ENCODE data around the gene PCCA. TPM values are rescaled to one million over a fixed set of nuclear protein-coding genes. Genes with fewer than 3 reads are reported as not detected.
A peak's percentile ranks its signal among the peaks of the same experiment; 100 is the strongest.

PCCA gene
- total and polyA plus RNA-seq, 2 experiments from 2014 or later = 41.9 to 46.6 TPM

GRCh38 chr13:100495455-100495854 is 406.6 kb downstream of the PCCA start:
- H3F3A ChIP-seq (replicated peaks; ENCODE audit: low read depth) = 0 out of 2 replicates have a peak, but pooled peaks cover under 1% of the 10 kb centered on the region
- no peak for ATAC-seq
- H2AFZ ChIP-seq = no peak overlapping the region
- H4K20me1 ChIP-seq (replicated peaks; ENCODE audit: insufficient read depth) = no peaks in the 10 kb centered on the region
- no peak overlapping the region for H3K4me3 Mint-ChIP-seq
- DNase-seq (ENCODE audit: low spot score) = no peak
- no peaks in the 10 kb centered on the region for H3K27me3 ChIP-seq (ENCODE audit: insufficient read depth)
- TF ChIP-seq EZH2 (IDR thresholded peaks at IDR 0.05; ENCODE audit: low read depth, unreplicated experiment) = no peak
- H3K4me1 Mint-ChIP-seq = peaks cover 37% of the 10 kb centered on the region
- H3K4me2 ChIP-seq = no peak overlapping the region
- no peaks in the 10 kb centered on the region for H3K79me2 ChIP-seq (replicated peaks; ENCODE audit: insufficient read depth)
- H3K4me3 ChIP-seq = no peak overlapping the region
- 0 out of 2 replicates have a peak, but pooled peaks cover 10% of the 10 kb centered on the region for H3K9me2 ChIP-seq (ENCODE audit: insufficient read depth)
- H3K9me3 Mint-ChIP-seq = peaks cover 4% of the 10 kb centered on the region; the same call in 1 of the 3 replicates
- H3K27ac ChIP-seq (ENCODE audit: low read depth) = no peak overlapping the region
- H3K27me3 Mint-ChIP-seq (ENCODE audit: insufficient read depth, low read depth, poor library complexity) = peaks cover 2% of the 10 kb centered on the region
- no peaks in the 10 kb centered on the region for H3K36me3 ChIP-seq (ENCODE audit: insufficient read depth)
- H3K36me3 Mint-ChIP-seq (ENCODE audit: low read depth) = peaks cover 23% of the 10 kb centered on the region; the same call in 2 of the 3 replicates
- H3K4me1 ChIP-seq (ENCODE audit: insufficient read depth) = peaks cover 27% of the 10 kb centered on the region
- H3K27ac Mint-ChIP-seq = no peak overlapping the region

DNA sequence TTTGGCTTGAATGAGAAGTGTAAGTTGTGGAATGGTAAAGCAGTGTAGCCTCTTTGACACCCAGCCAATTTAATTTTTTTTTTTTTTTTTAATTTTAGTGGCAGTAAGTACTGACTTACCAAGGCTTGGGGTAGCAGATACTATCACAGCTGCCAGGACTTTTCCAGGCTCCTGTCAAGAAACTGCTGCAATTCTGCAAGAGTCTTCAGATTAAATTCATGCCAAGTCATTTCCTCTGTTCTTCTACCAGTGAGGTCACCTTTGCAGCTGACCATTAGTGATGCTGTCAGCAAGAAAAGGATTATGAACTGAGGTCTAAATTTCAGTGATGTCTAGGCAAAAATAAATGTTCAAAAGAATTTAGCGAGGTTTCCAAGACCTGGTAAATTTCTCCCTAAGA is 408.5 kb downstream of the PCCA start:
- 0 out of 2 replicates have a peak, but pooled peaks cover 5% of the 10 kb centered on the region for H3K9me2 ChIP-seq (ENCODE audit: insufficient read depth)
- no peak overlapping the region for H3K4me2 ChIP-seq
- ATAC-seq (no peak), DNase-seq (ENCODE audit: low spot score) (no peak)
- H3K27ac Mint-ChIP-seq = no peak overlapping the region
- H3K4me3 Mint-ChIP-seq = no peak overlapping the region
- H3K9me3 Mint-ChIP-seq = peaks cover 3% of the 10 kb centered on the region; the same call in 1 of the 3 replicates
- no peaks in the 10 kb centered on the region for H3F3A ChIP-seq (replicated peaks; ENCODE audit: low read depth)
- TF ChIP-seq ZNF331 (CRISPR knock-in tag; IDR thresholded peaks at IDR 0.05; ENCODE audit: low read depth) = no peak
- TF ChIP-seq CREB1 (CRISPR knock-in tag; IDR thresholded peaks at IDR 0.05; ENCODE audit: low read depth) = no peak
- H4K20me1 ChIP-seq (replicated peaks; ENCODE audit: insufficient read depth) = no peaks in the 10 kb centered on the region
- no peaks in the 10 kb centered on the region for H3K36me3 ChIP-seq (ENCODE audit: insufficient read depth)
- no peaks in the 10 kb centered on the region for H3K27me3 ChIP-seq (ENCODE audit: insufficient read depth)
- H3K79me2 ChIP-seq (replicated peaks; ENCODE audit: insufficient read depth) = no peaks in the 10 kb centered on the region
- peaks cover 21% of the 10 kb centered on the region for H3K4me1 ChIP-seq (ENCODE audit: insufficient read depth)
- no peak overlapping the region for H2AFZ ChIP-seq
- peaks cover under 1% of the 10 kb centered on the region for H3K27me3 Mint-ChIP-seq (ENCODE audit: insufficient read depth, low read depth, poor library complexity)
- peaks cover 15% of the 10 kb centered on the region; the same call in 2 of the 3 replicates for H3K36me3 Mint-ChIP-seq (ENCODE audit: low read depth)
- no peak overlapping the region for H3K4me3 ChIP-seq
- peaks cover 29% of the 10 kb centered on the region for H3K4me1 Mint-ChIP-seq
- H3K27ac ChIP-seq (ENCODE audit: low read depth) = no peak overlapping the region

DNA sequence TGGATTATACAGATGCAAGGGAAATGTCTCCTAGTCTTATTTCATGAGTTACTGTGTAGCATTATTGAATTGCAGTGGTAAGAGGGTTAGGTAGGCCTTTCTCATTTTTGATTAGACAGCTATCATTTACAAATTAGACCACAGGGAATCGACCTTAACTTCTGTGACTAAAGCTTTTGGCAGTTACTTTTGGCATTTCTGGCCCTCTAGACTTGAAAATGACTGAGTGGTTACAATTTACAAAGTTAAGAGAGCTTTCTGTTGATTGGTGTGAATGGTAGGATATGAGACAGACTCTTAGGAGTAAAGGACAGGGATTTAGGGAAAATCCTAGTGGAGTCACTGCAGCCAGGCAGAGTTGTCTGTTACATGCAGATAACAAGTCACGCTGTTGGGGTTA is 413.6 kb downstream of the PCCA start:
- Histone ChIP-seq H3K4me2 (no peak overlapping the region), H3K27ac (ENCODE audit: low read depth) (peak overlapping the region; percentile 72; the same call in 1 of the 2 replicates), H3K9me2 (ENCODE audit: insufficient read depth) (no peaks in the 10 kb centered on the region), H3K36me3 (ENCODE audit: insufficient read depth) (no peaks in the 10 kb centered on the region), H3K27me3 (ENCODE audit: insufficient read depth) (no peaks in the 10 kb centered on the region), H3K4me3 (no peak overlapping the region), H3K79me2 (replicated peaks; ENCODE audit: insufficient read depth) (no peaks in the 10 kb centered on the region), H2AFZ (no peak overlapping the region), H3F3A (replicated peaks; ENCODE audit: low read depth) (no peaks in the 10 kb centered on the region), H4K20me1 (replicated peaks; ENCODE audit: insufficient read depth) (no peaks in the 10 kb centered on the region), H3K4me1 (ENCODE audit: insufficient read depth) (peaks cover 26% of the 10 kb centered on the region)
- H3K27me3 Mint-ChIP-seq (ENCODE audit: insufficient read depth, low read depth, poor library complexity) = peaks cover 3% of the 10 kb centered on the region
- H3K4me3 Mint-ChIP-seq = no peak overlapping the region
- H3K4me1 Mint-ChIP-seq = peaks cover 39% of the 10 kb centered on the region
- H3K27ac Mint-ChIP-seq = peak overlapping the region; percentile 84
- H3K36me3 Mint-ChIP-seq (ENCODE audit: low read depth) = no peaks in the 10 kb centered on the region; the same call in 2 of the 3 replicates
- DNase-seq (ENCODE audit: low spot score) (no peak), ATAC-seq (no peak)
- no peaks in the 10 kb centered on the region for H3K9me3 Mint-ChIP-seq
- no peak for TF ChIP-seq CREB1 (CRISPR knock-in tag; IDR thresholded peaks at IDR 0.05; ENCODE audit: low read depth)
- TF ChIP-seq STAT1 (IDR thresholded peaks at IDR 0.05; ENCODE audit: unreplicated experiment) = no peak
- TF ChIP-seq, protein P1, sequence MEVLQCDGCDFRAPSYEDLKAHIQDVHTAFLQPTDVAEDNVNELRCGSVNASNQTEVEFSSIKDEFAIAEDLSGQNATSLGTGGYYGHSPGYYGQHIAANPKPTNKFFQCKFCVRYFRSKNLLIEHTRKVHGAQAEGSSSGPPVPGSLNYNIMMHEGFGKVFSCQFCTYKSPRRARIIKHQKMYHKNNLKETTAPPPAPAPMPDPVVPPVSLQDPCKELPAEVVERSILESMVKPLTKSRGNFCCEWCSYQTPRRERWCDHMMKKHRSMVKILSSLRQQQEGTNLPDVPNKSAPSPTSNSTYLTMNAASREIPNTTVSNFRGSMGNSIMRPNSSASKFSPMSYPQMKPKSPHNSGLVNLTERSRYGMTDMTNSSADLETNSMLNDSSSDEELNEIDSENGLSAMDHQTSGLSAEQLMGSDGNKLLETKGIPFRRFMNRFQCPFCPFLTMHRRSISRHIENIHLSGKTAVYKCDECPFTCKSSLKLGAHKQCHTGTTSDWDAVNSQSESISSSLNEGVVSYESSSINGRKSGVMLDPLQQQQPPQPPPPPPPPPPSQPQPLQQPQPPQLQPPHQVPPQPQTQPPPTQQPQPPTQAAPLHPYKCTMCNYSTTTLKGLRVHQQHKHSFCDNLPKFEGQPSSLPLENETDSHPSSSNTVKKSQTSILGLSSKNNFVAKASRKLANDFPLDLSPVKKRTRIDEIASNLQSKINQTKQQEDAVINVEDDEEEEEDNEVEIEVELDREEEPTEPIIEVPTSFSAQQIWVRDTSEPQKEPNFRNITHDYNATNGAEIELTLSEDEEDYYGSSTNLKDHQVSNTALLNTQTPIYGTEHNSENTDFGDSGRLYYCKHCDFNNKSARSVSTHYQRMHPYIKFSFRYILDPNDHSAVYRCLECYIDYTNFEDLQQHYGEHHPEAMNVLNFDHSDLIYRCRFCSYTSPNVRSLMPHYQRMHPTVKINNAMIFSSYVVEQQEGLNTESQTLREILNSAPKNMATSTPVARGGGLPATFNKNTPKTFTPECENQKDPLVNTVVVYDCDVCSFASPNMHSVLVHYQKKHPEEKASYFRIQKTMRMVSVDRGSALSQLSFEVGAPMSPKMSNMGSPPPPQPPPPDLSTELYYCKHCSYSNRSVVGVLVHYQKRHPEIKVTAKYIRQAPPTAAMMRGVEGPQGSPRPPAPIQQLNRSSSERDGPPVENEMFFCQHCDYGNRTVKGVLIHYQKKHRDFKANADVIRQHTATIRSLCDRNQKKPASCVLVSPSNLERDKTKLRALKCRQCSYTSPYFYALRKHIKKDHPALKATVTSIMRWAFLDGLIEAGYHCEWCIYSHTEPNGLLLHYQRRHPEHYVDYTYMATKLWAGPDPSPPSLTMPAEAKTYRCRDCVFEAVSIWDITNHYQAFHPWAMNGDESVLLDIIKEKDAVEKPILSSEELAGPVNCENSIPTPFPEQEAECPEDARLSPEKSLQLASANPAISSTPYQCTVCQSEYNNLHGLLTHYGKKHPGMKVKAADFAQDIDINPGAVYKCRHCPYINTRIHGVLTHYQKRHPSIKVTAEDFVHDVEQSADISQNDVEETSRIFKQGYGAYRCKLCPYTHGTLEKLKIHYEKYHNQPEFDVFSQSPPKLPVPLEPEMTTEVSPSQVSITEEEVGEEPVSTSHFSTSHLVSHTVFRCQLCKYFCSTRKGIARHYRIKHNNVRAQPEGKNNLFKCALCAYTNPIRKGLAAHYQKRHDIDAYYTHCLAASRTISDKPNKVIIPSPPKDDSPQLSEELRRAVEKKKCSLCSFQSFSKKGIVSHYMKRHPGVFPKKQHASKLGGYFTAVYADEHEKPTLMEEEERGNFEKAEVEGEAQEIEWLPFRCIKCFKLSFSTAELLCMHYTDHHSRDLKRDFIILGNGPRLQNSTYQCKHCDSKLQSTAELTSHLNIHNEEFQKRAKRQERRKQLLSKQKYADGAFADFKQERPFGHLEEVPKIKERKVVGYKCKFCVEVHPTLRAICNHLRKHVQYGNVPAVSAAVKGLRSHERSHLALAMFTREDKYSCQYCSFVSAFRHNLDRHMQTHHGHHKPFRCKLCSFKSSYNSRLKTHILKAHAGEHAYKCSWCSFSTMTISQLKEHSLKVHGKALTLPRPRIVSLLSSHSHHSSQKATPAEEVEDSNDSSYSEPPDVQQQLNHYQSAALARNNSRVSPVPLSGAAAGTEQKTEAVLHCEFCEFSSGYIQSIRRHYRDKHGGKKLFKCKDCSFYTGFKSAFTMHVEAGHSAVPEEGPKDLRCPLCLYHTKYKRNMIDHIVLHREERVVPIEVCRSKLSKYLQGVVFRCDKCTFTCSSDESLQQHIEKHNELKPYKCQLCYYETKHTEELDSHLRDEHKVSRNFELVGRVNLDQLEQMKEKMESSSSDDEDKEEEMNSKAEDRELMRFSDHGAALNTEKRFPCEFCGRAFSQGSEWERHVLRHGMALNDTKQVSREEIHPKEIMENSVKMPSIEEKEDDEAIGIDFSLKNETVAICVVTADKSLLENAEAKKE (CRISPR knock-in tag; IDR thresholded peaks at IDR 0.05) = no peak
- no peak for TF ChIP-seq ZNF114 (CRISPR knock-in tag; IDR thresholded peaks at IDR 0.05)
- no peak for TF ChIP-seq ZNF331 (CRISPR knock-in tag; IDR thresholded peaks at IDR 0.05; ENCODE audit: low read depth)
- TF ChIP-seq, protein P2, sequence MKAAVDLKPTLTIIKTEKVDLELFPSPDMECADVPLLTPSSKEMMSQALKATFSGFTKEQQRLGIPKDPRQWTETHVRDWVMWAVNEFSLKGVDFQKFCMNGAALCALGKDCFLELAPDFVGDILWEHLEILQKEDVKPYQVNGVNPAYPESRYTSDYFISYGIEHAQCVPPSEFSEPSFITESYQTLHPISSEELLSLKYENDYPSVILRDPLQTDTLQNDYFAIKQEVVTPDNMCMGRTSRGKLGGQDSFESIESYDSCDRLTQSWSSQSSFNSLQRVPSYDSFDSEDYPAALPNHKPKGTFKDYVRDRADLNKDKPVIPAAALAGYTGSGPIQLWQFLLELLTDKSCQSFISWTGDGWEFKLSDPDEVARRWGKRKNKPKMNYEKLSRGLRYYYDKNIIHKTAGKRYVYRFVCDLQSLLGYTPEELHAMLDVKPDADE (IDR thresholded peaks at IDR 0.05) = no peak
- TF ChIP-seq EZH2phosphoT487 (IDR thresholded peaks at IDR 0.05; ENCODE audit: unreplicated experiment) = no peak
- TF ChIP-seq NANOG (IDR thresholded peaks at IDR 0.05; ENCODE audit: borderline replicate concordance) = no peak
- TF ChIP-seq EZH2 (IDR thresholded peaks at IDR 0.05; ENCODE audit: low read depth, unreplicated experiment) = no peak
- no peak for TF ChIP-seq POLR2AphosphoS5 (IDR thresholded peaks at IDR 0.05; ENCODE audit: low read depth)

Data from GM23338 (cell line).